GM19193 (cell line): Measurements from ENCODE around the gene GATC.
A peak's percentile ranks its signal among the peaks of the same experiment; 100 is the strongest.

ENCODE experiments used
- POLR2A ChIP-seq: IDR thresholded peaks from 4 replicates; pipeline ENCODE4 v1.6.1; 2011; ENCODE audit not compliant: insufficient read depth, insufficient read length; ENCODE audit errors: extremely low read depth

Gene GATC, protein sequence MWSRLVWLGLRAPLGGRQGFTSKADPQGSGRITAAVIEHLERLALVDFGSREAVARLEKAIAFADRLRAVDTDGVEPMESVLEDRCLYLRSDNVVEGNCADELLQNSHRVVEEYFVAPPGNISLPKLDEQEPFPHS

DNA sequence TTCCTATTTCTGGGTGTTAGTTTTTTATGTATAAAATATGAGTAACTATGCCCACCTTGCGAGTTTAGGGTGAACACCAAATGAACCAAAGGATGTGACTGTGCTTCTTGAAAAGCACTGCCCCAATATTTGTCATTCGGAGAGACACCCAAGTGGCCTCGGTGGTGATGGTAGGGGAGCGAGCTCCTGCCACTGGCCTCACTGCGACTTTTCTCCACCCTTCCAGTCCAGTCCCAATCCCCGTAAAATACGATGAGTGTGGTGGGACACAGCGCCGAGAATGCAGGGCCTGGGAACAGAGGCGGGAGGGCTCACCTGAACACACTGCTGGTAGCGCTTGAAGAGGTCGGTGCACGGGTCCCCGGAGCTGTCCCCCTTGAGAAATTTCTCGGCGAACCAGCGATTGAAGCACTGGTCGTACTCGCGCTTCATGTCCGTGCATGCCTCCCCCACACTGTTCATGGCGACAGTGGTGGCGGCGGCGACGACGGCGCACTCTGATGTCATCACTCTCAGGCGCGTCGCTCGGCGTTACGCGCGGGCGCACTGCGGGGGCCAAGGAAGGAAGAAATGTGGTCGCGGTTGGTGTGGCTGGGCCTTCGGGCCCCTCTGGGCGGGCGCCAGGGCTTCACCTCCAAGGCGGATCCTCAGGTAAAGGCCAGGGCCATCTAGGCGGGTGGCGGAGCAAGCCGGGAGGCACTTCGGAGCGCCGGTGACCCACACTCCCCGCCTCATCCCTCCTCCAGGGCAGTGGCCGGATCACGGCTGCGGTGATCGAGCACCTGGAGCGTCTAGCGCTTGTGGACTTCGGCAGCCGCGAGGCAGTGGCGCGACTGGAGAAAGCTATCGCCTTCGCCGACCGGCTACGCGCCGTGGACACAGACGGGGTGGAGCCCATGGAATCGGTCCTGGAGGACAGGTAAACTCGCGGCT is at the start of gene GATC, which contains the start of gene TRIAP1:
Gene GATC, plus strand, starts transcription at position 534 of the 933 bp plus-strand sequence. Its CDS starts 37 bp downstream, at position 571.
Gene TRIAP1, minus strand, starts transcription at position 474 of the 933 bp plus-strand sequence. Its CDS starts 12 bp downstream, at position 462.
- peak; percentile 97 for TF ChIP-seq POLR2A

DNA sequence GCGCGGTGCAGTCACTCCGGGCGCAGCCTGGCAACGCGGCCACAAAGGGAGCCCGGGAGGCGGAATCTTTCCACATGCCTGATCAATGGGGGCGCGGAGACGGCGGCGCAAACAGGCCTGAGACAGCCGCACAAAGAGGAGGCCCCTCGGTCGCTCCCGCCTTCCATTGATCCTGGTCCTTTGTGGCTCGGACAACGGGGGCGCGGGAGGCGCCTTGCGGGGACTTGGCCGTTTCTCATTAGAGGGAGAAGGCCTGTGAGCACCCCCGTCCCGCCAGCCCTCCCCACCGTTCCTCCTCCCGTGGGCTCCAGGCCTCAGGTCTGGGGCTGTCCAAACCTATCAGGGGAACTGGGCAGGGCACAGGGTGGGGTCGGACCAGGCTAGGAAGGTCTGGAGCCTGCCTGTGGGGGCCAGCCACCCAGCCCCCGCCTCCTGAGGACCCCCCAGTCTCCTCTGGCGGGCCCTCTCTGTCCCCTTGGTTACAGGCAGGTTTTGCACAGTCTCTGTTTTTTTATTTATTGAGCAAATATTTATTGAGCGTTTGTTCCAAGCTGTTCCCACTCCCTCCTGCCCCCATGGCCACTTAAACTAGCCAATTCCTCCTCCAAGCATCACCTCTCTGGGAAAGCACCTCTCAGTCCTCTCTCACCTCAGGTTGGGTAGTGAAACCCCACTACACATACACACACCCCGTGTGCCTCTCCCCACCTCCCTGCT is 48.3 kb upstream of the GATC start:
- TF ChIP-seq POLR2A = no peak

DNA sequence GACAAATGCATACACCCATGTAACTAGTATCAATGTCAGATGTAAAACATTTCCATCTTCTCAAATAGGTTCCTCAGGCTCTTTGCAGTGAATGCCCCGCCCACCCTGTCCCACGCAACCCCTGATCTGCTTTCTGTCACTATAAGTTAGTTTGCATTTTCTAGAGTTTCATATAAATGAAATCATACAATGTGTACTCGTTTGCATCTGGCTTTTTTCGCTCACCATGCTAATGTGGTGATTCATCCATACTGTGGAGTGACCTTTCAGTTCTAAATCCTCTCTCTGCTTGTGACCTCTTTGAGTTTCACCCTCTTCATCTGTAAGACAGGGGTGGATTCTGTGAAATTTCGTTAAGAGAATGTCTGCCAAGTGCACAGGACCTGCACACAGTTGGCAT is 46.7 kb upstream of the GATC start:
- no peak for TF ChIP-seq POLR2A

DNA sequence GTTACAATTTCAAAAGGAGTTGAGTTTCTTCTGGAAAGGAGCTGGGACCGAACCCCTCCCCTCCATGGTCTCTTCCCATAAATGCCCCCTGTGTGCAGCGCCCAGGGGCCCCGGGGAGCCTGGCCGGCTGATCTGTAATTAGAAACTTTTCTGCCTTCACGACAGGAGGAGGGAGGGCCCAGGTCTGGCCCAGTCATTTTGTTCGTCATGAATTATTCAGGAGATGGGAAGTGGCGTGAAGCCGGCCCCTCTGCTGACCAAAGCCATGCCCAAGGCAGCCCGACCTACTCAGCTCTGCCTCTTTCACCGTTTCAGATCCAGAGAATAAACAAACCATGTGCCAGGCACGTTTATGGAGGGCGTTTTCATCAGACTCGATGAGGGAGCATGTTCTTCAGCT is 44.0 kb upstream of the GATC start:
- TF ChIP-seq POLR2A = no peak

DNA sequence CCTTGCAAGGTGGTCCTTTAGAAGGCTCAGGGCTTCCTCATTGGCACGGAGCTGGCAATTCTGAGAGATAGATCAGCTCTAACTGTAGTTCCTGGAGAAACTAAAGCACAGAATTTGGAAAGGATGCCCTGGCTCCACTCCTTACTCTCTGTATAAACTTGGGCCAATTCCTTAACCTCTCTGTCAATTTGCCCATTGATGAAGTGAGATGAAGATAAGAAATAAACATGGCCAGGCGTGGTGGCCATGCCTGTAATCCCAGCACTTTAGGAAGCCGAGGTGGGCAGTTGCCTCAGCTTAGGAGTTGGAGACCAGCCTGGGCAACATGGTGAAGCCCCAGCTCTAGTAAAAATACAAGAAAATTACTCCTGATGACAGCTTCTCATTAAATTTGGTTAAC is 42.4 kb upstream of the GATC start:
- TF ChIP-seq POLR2A = no peak

DNA sequence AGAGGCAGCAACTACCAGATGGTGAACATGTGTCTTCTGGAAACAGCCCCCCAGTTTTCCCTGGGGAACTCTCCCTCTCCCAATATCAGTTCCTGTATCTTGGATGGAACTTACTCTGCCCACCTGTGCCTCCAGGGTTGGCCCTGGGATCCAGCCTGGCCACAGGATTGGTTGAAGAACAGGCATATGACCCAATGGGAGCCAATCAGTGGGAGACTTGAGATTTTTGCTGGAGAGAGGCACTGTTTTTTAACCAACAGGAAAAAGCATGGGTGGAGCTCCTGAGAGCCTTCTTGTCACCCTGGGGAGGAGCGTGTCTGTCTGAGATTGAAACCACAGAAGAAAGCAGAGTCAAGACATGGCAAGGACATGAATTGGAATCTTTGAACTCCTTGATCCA is 42.0 kb upstream of the GATC start:
- no peak for TF ChIP-seq POLR2A

DNA sequence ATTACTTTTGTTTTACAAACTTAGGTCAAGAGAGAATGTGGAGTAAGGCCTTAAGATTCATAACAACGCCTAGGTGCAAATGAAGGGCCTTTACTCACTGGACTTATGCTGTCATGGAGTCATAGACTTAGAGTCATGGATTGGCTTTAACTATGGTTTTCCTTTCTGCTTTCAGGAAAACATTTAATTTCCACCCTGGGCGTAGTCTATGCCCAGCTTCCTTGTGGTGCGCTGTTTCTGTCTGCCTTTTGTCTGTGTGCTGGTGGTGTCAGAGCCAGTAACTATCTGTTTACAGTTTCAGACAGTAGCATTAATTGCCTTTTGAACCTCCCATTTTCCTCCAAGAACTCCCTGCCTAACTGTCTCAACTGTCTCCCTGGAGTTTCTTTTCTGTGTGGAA is 40.2 kb upstream of the GATC start:
- TF ChIP-seq POLR2A = no peak

DNA sequence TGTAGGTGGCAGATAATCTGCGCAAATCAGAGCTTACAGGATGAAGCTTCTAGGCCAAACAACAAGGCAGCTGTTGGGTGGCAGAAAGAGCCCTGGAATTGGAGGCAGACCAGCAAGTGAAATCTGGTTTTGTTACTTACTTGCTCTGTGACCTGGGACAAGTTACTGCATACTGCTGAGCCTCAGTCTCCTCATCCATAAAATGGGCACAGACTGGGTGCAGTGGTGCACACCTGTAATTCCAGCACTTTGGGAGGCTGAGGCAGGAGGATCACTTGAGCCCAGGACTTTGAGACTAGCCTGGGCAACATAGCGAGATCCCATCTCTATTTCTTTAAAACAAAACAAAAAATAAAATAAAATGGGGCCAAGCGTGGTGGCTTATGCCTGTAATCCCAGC is 39.7 kb upstream of the GATC start:
- no peak for TF ChIP-seq POLR2A

DNA sequence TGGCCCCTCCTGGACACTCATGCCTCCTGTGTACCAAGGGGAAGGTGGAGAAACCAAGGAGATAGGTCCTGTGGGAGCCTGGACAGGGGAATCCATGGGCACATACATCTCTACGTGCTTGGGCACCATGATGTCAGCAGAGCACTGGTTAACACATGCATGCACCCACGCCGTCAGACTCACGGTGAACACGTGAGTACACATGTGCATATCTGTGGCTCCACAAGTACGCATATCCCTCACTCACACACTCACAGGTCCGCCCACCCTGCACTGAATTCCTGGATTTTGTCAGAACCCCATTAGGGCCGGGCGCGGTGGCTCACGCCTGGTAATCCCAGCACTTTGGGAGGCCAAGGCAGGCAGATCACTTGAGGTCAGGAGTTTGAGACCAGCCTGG is 37.5 kb upstream of the GATC start:
- no peak for TF ChIP-seq POLR2A

DNA sequence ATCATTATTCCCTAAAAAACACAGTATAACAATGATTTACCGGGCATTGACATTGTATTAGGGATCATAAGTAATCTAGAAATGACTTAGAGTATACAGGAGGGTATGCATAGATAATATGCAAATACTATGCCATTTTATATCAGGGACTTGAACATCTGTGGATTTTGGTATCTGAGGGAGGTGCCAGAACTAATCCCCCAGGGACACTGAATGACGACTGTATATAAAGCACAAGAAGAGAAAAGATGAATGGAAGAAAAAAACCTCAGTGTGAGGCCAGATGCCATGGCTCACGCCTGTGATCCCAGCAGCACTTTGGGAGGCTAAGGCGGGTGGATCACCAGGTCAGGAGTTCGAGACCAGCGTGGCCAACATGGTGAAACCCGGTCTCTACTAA is 33.8 kb upstream of the GATC start:
- no peak for TF ChIP-seq POLR2A

DNA sequence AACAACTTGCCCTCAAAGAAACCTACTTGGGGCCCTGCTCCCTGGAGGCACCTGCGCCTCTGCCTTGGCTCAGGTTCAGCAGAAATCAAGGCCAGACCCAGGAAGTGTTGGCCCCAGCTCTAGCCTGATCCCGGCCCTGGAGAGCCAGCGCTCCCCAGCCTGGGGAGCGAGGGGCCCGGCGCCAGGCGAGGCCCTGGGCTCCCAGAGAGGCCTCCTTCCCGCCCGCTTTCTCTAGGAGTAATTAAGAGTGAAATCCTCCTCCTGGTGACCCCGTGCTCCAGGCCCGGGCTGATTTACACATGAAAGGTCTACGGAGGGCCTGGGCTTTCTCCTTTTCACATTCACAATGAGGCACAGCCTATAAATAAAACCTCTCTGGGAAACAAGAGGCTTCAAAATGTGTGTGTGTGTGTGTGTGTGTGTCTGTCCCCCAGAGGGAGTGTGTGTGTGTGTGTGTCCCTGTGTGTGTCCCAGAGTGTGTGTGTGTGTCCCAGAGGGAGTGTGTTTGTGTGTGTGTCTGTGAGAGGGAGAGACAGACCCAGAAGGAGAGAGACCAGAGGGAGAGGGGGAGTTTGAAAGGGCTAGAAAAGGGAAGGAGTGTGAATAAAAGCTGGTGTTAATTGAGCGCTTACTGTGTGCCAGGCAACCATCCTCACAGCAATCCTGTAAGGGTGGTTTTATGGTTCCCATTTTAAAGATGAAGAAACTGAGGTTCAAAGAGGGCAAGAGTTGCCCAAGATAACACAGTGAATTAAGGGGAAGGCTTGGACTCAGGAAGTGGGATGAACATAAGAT is 32.1 kb upstream of the GATC start:
- TF ChIP-seq POLR2A = no peak

DNA sequence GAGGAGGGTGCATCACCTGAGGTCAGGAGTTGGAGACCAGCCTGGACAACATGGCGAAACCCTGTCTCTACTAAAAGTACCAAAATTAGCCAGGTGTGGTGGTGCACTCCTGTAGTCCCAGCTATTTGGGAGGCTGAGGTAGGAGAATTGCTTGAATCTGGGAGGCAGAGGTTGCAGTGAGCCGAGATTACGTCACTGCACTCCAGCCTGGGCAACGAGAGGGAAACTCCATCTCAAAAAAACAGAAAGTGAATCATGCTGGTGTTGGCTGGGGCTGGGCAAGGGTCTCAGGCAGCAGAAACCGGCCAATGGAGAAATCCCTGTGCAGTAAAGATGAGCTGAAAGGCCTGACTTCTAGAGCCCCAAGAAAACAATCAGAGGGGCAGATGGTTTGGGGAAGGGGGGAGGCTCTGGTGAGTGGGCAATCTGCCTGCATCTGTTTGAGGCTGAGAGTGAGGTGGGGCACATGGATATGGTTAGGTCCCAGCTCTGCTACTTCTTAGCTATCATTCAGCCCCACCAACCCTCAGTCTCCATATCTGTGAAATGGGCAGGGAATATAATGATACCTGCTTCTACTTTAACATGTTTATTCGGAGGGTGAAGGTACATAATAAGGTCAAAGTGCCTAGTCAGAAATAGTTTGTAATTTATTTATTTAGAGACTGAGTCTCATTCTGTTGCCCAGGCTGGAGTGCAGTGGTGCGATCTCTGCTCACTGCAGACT is 29.6 kb upstream of the GATC start:
- TF ChIP-seq POLR2A = no peak

DNA sequence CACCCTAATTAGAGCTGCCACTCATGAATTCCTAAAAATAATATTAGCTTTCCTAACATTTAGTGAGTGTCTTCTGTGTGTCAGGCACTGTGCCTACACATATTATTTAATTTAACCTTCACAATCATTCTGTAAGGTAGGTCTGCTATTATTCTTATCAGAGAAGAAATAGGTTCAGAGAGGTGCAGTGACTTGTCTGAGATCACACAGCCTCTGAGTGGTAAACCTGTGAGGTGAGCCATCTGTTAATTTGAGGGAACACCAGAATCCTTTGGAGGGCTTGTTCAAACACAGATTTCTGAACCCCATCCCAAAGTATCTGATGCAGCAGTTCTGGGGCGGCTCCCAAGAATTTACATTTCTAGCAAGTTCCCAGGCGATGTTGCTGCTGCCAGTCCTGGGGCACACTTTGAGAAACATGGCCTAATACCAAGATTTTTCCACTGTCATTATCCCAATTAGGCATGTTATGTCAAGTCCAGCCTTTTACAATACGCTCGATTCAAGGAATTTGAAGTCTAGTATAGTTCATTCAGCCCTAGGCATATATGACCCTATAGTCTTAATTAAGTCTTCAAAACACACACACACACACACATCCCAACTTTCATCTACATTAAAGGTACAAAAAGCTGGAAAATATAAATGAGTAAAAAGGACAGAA is 28.2 kb upstream of the GATC start:
- TF ChIP-seq POLR2A = no peak

DNA sequence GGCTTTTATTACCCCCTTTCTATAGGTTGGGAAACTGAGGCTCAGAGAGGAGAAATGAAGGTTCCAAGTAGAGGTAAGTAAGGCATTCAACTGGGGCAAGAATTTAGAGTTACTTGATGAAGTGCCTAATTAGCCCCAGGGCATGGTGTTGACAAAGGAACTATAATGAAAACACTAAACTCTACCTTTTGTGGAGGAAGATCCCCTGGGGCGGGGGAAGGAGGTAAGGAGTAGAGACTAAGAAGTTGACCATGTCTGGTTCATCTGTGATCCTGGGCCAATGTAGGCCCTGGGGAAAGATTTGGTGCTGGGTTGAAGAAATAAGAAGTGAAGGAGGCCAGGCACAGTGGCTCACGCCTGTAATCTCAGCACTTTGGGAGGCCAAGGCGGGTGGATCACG is 24.5 kb upstream of the GATC start:
- no peak for TF ChIP-seq POLR2A

DNA sequence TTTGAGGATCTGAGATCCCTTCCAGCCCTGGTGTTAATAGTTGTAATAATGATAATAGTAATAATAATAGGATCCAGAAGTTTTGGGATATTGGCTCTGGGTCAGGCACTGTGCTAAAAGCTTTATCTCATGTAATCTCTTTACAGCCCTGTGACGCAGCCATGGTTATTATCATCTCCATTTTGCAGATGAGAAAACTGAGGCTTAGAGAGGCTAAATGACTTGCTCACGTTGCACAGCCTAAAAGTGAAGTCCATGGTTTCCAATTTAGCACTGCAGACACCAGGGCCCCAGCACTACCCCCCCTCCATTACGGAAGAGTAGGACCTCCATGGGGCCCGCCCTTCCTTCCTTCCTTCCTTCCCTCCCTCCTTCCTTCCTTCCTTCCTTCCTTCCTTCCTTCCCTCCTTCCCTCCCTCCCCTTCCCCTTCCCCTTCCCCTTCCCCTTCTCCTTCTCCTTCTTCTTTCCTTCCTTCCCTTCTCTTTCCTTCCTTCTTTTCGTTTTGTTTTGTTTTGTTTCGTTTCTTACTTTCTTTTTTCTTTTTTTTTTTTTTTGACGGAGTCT is 23.3 kb upstream of the GATC start:
- TF ChIP-seq POLR2A = no peak
